Muscle layer of duodenum (tissue), 2 donors: ENCODE measurements around the gene ACVR1C.
"Not testable (repeated sequence)": the region's sequence is repeated elsewhere in the genome, so short reads cannot be mapped to it uniquely, and the experiment has no call there.

Experiments used
- H3K27ac ChIP-seq: one replicate; pipeline ENCODE4 v1.7.0; 2013; ENCODE audit warnings: mild to moderate bottlenecking, low read length
- H3K27me3 ChIP-seq: one replicate; pipeline ENCODE4 v1.7.0; 2013; ENCODE audit warnings: low read depth, mild to moderate bottlenecking, control low read depth, low read length
- H3K36me3 ChIP-seq, 2 donors: one replicate each; pipeline ENCODE4 v1.7.0; 2013; ENCODE audit warnings: low read length in 2 of 2, control low read depth in 1 of 2, mild to moderate bottlenecking in 1 of 2; ENCODE audit not compliant: insufficient read depth in 2 of 2, control insufficient read depth in 1 of 2
- H3K4me1 ChIP-seq, 2 donors: one replicate each; pipeline ENCODE4 v1.7.0; 2013; ENCODE audit warnings: low read length in 2 of 2, mild to moderate bottlenecking in 2 of 2, control low read depth in 1 of 2, moderate library complexity in 1 of 2; ENCODE audit not compliant: insufficient read depth in 2 of 2, control insufficient read depth in 1 of 2
- H3K4me3 ChIP-seq, 2 donors: one replicate each; pipeline ENCODE4 v1.7.0; 2013; ENCODE audit warnings: low read length in 2 of 2, low read depth in 1 of 2, mild to moderate bottlenecking in 1 of 2
- H3K9me3 ChIP-seq, 2 donors: one replicate each; pipeline ENCODE4 v1.7.0; 2013; ENCODE audit warnings: low read length in 2 of 2, control low read depth in 1 of 2, mild to moderate bottlenecking in 1 of 2; ENCODE audit not compliant: control insufficient read depth in 1 of 2
- donor health status: healthy.

Gene ACVR1C

GRCh38 chr2:157572725-157573124 lies 55.9 kb downstream of the ACVR1C start:
- Histone ChIP-seq H3K27me3 (no peaks in the 10 kb centered on the region), H3K9me3 (no peaks in the 10 kb centered on the region), H3K36me3 (no peaks in the 10 kb centered on the region), H3K4me1 (no peaks in the 10 kb centered on the region), H3K27ac (no peak overlapping the region), H3K4me3 (no peak overlapping the region)

DNA sequence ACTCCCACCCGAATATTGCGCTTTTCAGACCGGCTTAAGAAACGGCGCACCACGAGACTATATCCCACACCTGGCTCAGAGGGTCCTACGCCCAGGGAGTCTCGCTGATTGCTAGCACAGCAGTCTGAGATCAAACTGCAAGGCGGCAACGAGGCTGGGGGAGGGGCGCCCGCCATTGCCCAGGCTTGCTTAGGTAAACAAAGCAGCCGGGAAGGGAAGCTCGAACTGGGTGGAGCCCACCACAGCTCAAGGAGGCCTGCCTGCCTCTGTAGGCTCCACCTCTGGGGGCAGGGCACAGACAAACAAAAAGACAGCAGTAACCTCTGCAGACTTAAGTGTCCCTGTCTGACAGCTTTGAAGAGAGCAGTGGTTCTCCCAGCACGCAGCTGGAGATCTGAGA lies 62.0 kb downstream of the ACVR1C start:
- H3K4me1 ChIP-seq, H3K27me3 ChIP-seq, H3K9me3 ChIP-seq, H3K27ac ChIP-seq, H3K36me3 ChIP-seq, H3K4me3 ChIP-seq: not testable (repeated sequence)

- not testable (repeated sequence) for H3K27ac ChIP-seq, H3K9me3 ChIP-seq, H3K4me3 ChIP-seq, H3K36me3 ChIP-seq, H3K27me3 ChIP-seq, H3K4me1 ChIP-seq
Measured at GRCh38 chr2:157566113-157566512, 62.6 kb downstream of the ACVR1C start.

DNA sequence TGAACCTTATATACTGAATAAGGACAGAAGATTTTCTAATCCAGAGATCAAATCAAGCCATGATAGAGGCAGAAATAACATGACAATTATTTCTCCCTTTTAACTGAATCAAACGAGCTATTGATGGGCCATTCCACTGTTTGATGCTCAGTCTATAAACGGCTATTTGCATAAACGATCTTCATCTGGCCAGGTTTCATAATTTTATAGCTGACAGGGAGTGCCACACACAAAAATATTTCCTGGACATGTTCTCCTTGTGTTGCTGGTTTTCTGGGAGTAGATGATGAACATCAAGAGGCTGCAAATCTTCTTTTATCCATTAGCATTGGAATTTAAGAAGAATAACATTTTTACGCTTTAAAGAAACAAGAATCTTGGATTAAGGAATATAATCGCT lies 63.1 kb downstream of the ACVR1C start:
- Histone ChIP-seq H3K9me3 (no peaks in the 10 kb centered on the region), H3K4me3 (no peak overlapping the region), H3K27ac (no peak overlapping the region), H3K36me3 (no peaks in the 10 kb centered on the region), H3K4me1 (no peaks in the 10 kb centered on the region), H3K27me3 (no peaks in the 10 kb centered on the region)

GRCh38 chr2:157559890-157560289 lies 68.8 kb downstream of the ACVR1C start:
- Histone ChIP-seq H3K27ac (no peak overlapping the region), H3K4me1 (no peaks in the 10 kb centered on the region), H3K36me3 (no peaks in the 10 kb centered on the region), H3K27me3 (no peaks in the 10 kb centered on the region), H3K4me3 (no peak overlapping the region), H3K9me3 (no peaks in the 10 kb centered on the region)

DNA sequence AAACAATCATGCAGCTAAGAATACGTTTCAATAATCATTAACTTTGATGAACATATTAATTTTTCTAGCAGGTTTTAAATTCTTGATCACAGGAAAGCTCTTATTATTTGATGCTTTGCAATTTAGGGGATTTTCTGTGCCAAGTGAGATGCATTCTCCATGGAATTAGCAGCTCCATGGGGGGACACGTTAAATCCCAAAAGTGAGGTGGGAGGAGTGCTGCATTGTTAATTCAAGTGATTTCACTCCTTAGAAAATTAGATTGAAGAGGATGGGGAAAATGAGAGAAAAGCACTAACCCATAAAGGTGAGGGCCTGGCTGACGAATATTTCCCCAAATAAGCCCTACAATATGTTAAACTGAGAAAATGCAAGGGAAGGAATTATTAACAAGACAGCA lies 69.2 kb downstream of the ACVR1C start:
- Histone ChIP-seq H3K27ac (no peak overlapping the region), H3K4me3 (no peak overlapping the region), H3K9me3 (no peaks in the 10 kb centered on the region), H3K4me1 (no peaks in the 10 kb centered on the region), H3K27me3 (no peaks in the 10 kb centered on the region), H3K36me3 (no peaks in the 10 kb centered on the region)

- Histone ChIP-seq H3K9me3 (no peaks in the 10 kb centered on the region), H3K4me1 (no peaks in the 10 kb centered on the region), H3K4me3 (no peak overlapping the region), H3K27ac (no peak overlapping the region), H3K27me3 (no peaks in the 10 kb centered on the region), H3K36me3 (no peaks in the 10 kb centered on the region)
Measured at GRCh38 chr2:157559061-157559460, 69.6 kb downstream of the ACVR1C start.

DNA sequence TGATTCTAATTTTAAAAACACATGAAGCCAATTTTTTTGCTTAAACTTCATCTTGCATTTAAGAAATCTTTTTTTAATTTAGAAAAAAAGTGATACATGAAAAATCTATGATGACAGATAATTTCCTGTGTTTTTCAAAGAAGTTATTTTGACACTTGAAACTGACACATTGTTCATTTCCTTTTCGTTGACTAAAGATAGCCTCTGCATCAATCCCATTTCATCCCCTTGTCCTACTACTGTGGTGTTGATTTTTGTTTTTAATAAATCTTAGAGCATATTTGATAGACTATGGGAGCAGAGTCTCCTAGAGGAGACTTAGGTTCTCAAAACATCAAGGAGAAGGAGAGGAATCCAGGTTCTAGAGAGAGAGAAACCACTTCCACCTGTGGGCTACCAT lies 70.9 kb downstream of the ACVR1C start:
- Histone ChIP-seq H3K4me3 (no peak overlapping the region), H3K27ac (no peak overlapping the region), H3K36me3 (no peaks in the 10 kb centered on the region), H3K27me3 (no peaks in the 10 kb centered on the region), H3K4me1 (no peaks in the 10 kb centered on the region), H3K9me3 (no peaks in the 10 kb centered on the region)

- H3K27ac ChIP-seq, result no peak overlapping the region
- H3K36me3 ChIP-seq, result no peaks in the 10 kb centered on the region
- no peaks in the 10 kb centered on the region for H3K27me3 ChIP-seq
- H3K4me3 ChIP-seq, result no peak overlapping the region
- H3K9me3 ChIP-seq, result no peaks in the 10 kb centered on the region
- H3K4me1 ChIP-seq, result no peaks in the 10 kb centered on the region
Measured at GRCh38 chr2:157540102-157540501, 88.6 kb downstream of the ACVR1C start.

DNA sequence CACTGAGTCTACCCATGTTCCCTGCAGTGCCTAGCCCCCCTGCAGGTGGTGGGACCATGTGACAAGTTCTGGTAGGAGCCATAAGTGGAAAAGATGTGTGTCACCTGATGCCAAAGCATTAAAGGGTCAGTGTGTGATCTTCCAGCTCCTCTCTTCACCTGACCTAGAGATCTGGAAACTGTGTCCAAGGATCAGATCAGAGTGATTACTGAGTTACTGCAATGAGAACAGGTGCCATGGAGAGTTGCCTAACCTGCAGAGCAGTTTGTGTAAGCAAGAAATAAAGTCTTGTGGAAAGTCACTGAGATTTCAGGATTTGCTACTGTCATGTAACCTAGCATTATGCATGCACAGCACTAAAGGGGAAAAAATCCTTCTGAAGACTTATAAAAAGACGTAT lies 90.6 kb downstream of the ACVR1C start:
- H3K27ac ChIP-seq, result no peak overlapping the region

DNA sequence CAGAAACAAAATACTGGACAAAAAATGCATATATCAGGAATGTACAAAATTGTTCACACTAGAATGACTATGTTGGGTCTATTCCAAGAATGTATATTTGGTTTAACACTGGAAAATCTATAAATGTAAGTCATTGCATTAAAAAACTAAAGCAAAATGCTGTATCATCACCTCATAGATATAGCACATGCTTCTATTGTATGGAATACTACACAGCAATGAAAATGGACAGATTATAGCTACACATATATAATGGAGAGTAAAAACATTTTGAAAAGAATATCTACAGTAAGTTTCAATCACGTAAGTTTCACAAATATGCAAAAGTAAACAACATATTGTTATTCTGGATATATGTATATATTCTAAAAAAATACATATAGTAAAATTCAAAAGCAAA lies 91.8 kb downstream of the ACVR1C start:
- Histone ChIP-seq H3K36me3 (no peaks in the 10 kb centered on the region), H3K4me1 (no peaks in the 10 kb centered on the region), H3K9me3 (no peaks in the 10 kb centered on the region), H3K27ac (no peak overlapping the region), H3K4me3 (no peak overlapping the region), H3K27me3 (no peaks in the 10 kb centered on the region)

More for the DNA sequence above, 90.6 kb downstream of the ACVR1C start:
- no peaks in the 10 kb centered on the region for H3K9me3 ChIP-seq
- H3K27me3 ChIP-seq, result no peaks in the 10 kb centered on the region
- H3K4me1 ChIP-seq, result no peaks in the 10 kb centered on the region
- no peaks in the 10 kb centered on the region for H3K36me3 ChIP-seq
- H3K4me3 ChIP-seq, result no peak overlapping the region

- H3K27me3 ChIP-seq, result no peaks in the 10 kb centered on the region
- no peak overlapping the region for H3K27ac ChIP-seq
- no peak overlapping the region for H3K4me3 ChIP-seq
- H3K4me1 ChIP-seq, result no peaks in the 10 kb centered on the region
- no peaks in the 10 kb centered on the region for H3K36me3 ChIP-seq
- no peaks in the 10 kb centered on the region for H3K9me3 ChIP-seq
Measured at GRCh38 chr2:157528963-157529751, 99.5 kb downstream of the ACVR1C start.
